Smooth muscle cell (in vitro differentiated cells): ENCODE results near the gene POU2F2. TPM values are rescaled to one million over a fixed set of nuclear protein-coding genes. Genes with fewer than 3 reads are reported as not detected.

Experiments used
- DNase-seq: peaks from one replicate; lab custom pipeline; 2025; ENCODE audit not compliant: unreplicated experiment; lab: John Stamatoyannopoulos, UW
- H2AFZ ChIP-seq: fragments of 200-600 bp; sonication (generic); 2 replicates; pipeline ENCODE4 v1.6.0; 2016; ENCODE audit warnings: antibody characterized with exemption, low read depth, mild to moderate bottlenecking
- H3F3A ChIP-seq: fragments of 200-600 bp; sonication (generic); 2 replicates; pipeline ENCODE4 v1.6.0; 2017; ENCODE audit warnings: antibody characterized with exemption, low read depth
- H3K27ac ChIP-seq: fragments of 200-600 bp; sonication (generic); 2 replicates; pipeline ENCODE4 v1.5.1; 2016; ENCODE audit warnings: low read depth, mild to moderate bottlenecking
- H3K27me3 ChIP-seq: fragments of 200-600 bp; sonication (generic); 2 replicates; pipeline ENCODE4 v1.6.1; 2016; ENCODE audit warnings: low read depth, mild to moderate bottlenecking
- H3K36me3 ChIP-seq: fragments of 200-600 bp; sonication (generic); 2 replicates; pipeline ENCODE4 v1.5.1; 2016; ENCODE audit warnings: low read depth
- H3K4me1 ChIP-seq: fragments of 200-600 bp; sonication (generic); 2 replicates; pipeline ENCODE4 v1.5.1; 2016; ENCODE audit warnings: low read depth
- H3K4me2 ChIP-seq: fragments of 200-600 bp; sonication (generic); 2 replicates; pipeline ENCODE4 v1.6.0; 2016; ENCODE audit warnings: mild to moderate bottlenecking
- H3K4me3 ChIP-seq: fragments of 200-600 bp; sonication (generic); 2 replicates; pipeline ENCODE4 v1.5.1; 2016; ENCODE audit warnings: mild to moderate bottlenecking
- H3K79me2 ChIP-seq: fragments of 200-600 bp; sonication (generic); 2 replicates; pipeline ENCODE4 v1.6.0; 2016; ENCODE audit warnings: low read depth, mild to moderate bottlenecking
- H3K9ac ChIP-seq: fragments of 200-600 bp; sonication (generic); 2 replicates; pipeline ENCODE4 v1.6.0; 2016; ENCODE audit warnings: low read depth
- H3K9me3 ChIP-seq: fragments of 200-600 bp; sonication (generic); replicated peaks from 2 replicates; pipeline ENCODE4 v1.5.1; 2016; ENCODE audit warnings: low read depth
- H4K20me1 ChIP-seq: fragments of 200-600 bp; sonication (generic); 2 replicates; pipeline ENCODE4 v1.6.0; 2016; ENCODE audit warnings: low read depth
- CTCF ChIP-seq: fragments of 200-600 bp; sonication (generic); IDR thresholded peaks from 2 replicates; pipeline ENCODE4 v1.5.1; 2017; ENCODE audit warnings: borderline replicate concordance, mild to moderate bottlenecking, antibody characterized with exemption; ENCODE audit not compliant: insufficient read depth, poor library complexity, severe bottlenecking
- WGBS: methylation state at CpG from one replicate; pipeline ENCODE4 v1.1.7; 2016; ENCODE audit warnings: low lambda C conversion rate; 5-methylcytosine and 5-hydroxymethylcytosine counted together
- polyA plus RNA-seq: library from polyadenylated mRNA; unstranded; fragments of >200 nt; fragmentation: Nextera tagmentation; extraction: Ambion mirVana; gene quantifications from 2 replicates; pipeline ENCODE4 v1.2.1, GENCODE V29; 2016
- total RNA-seq: library from RNA; depleted of rRNA; stranded (reverse); fragments of >200 nt; gene quantifications from 2 replicates; pipeline ENCODE4 v1.2.3, GENCODE V29; 2014

The POU2F2 gene
- total and polyA plus RNA-seq, 2 experiments from 2014 or later, result 0.99 to 6.3 TPM

- Histone ChIP-seq H2AFZ (no peak overlapping the region), H4K20me1 (no peaks in the 10 kb centered on the region), H3K4me1 (peaks cover 6% of the 10 kb centered on the region), H3K4me2 (no peak overlapping the region), H3K9me3 (no peaks in the 10 kb centered on the region), H3K79me2 (no peaks in the 10 kb centered on the region), H3K36me3 (no peaks in the 10 kb centered on the region), H3F3A (no peaks in the 10 kb centered on the region), H3K9ac (no peak overlapping the region), H3K27ac (no peak overlapping the region), H3K4me3 (no peak overlapping the region), H3K27me3 (no peaks in the 10 kb centered on the region)
- DNase-seq, result no peak
- 70% methylated on average over 18 of the region's 20 CpGs for WGBS
- no peak for TF ChIP-seq CTCF
These were observed 2.6 kb downstream of the POU2F2 start for GRCh38 chr19:42129399-42130253.

- WGBS, result 70% methylated on average over 5 of the region's 5 CpGs
- TF ChIP-seq CTCF, result no peak
These were observed 5.7 kb downstream of the POU2F2 start for GRCh38 chr19:42126574-42126973.

GRCh38 chr19:42125536-42125935 lies 6.7 kb downstream of the POU2F2 start:
- no peak for DNase-seq
- Histone ChIP-seq H3K79me2 (no peaks in the 10 kb centered on the region), H4K20me1 (no peaks in the 10 kb centered on the region), H3K4me2 (no peak overlapping the region), H3K4me1 (peaks cover 5% of the 10 kb centered on the region), H3K27ac (no peak overlapping the region), H2AFZ (no peak overlapping the region), H3K36me3 (no peaks in the 10 kb centered on the region), H3K9ac (no peak overlapping the region), H3K27me3 (no peaks in the 10 kb centered on the region), H3K4me3 (no peak overlapping the region), H3K9me3 (no peaks in the 10 kb centered on the region), H3F3A (no peaks in the 10 kb centered on the region)
- WGBS, result 69% methylated on average over 6 of the region's 6 CpGs
- no peak for TF ChIP-seq CTCF

More at GRCh38 chr19:42126574-42126973, 5.7 kb downstream of the POU2F2 start:
- H3K4me2 ChIP-seq, result no peak overlapping the region
- no peaks in the 10 kb centered on the region for H3F3A ChIP-seq
- no peaks in the 10 kb centered on the region for H3K79me2 ChIP-seq
- H3K36me3 ChIP-seq, result no peaks in the 10 kb centered on the region
- H3K4me3 ChIP-seq, result no peak overlapping the region
- peaks cover 1% of the 10 kb centered on the region for H3K4me1 ChIP-seq
- H3K27ac ChIP-seq, result no peak overlapping the region
- H4K20me1 ChIP-seq, result no peaks in the 10 kb centered on the region
- no peak for DNase-seq
- H3K9ac ChIP-seq, result no peak overlapping the region
- no peak overlapping the region for H2AFZ ChIP-seq
- H3K9me3 ChIP-seq, result no peaks in the 10 kb centered on the region
- H3K27me3 ChIP-seq, result no peaks in the 10 kb centered on the region

GRCh38 chr19:42124386-42124901 lies 7.8 kb downstream of the POU2F2 start:
- Histone ChIP-seq H4K20me1 (no peaks in the 10 kb centered on the region), H3K27me3 (no peaks in the 10 kb centered on the region), H3K4me2 (no peak overlapping the region), H3K4me1 (peaks cover 5% of the 10 kb centered on the region), H2AFZ (no peak overlapping the region), H3K9me3 (no peaks in the 10 kb centered on the region), H3K4me3 (no peak overlapping the region), H3K9ac (no peak overlapping the region), H3F3A (no peaks in the 10 kb centered on the region), H3K36me3 (no peaks in the 10 kb centered on the region), H3K79me2 (no peaks in the 10 kb centered on the region), H3K27ac (no peak overlapping the region)
- 89% methylated on average over 5 of the region's 5 CpGs for WGBS
- no peak for TF ChIP-seq CTCF
- no peak for DNase-seq
